ENCODE results near the gene RHOV.

Gene RHOV

GRCh38 chr15:40843885-40844695 lies 29.9 kb downstream of the RHOV start, which contains the start of gene SPINT1:
Gene SPINT1 (plus strand): TSS chr15:40844048. CDS start chr15:40844555, 507 bp downstream.
- peak; percentile 33 for DNase-seq

- DNase-seq, result no peak
Measured at GRCh38 chr15:40843261-40843884, 30.7 kb downstream of the RHOV start.

GRCh38 chr15:40841741-40842140 lies 32.3 kb downstream of the RHOV start:
- DNase-seq, result no peak

GRCh38 chr15:40838756-40839155 lies 35.3 kb downstream of the RHOV start:
- no peak for DNase-seq

- DNase-seq, result no peak
Measured at GRCh38 chr15:40836020-40836419, 38.0 kb downstream of the RHOV start.

GRCh38 chr15:40832903-40833302 lies 41.1 kb downstream of the RHOV start:
- DNase-seq, result no peak

- DNase-seq, result no peak
Measured at GRCh38 chr15:40831861-40832260, 42.2 kb downstream of the RHOV start.

GRCh38 chr15:40830884-40831283 lies 43.1 kb downstream of the RHOV start:
- no peak for DNase-seq

GRCh38 chr15:40829115-40829514 lies 44.9 kb downstream of the RHOV start:
- no peak for DNase-seq

- no peak for DNase-seq
Measured at GRCh38 chr15:40828447-40829036, 45.5 kb downstream of the RHOV start, which contains the start of gene PPP1R14D. Gene PPP1R14D (minus strand): TSS chr15:40828708. CDS start chr15:40828641, 67 bp downstream.

- no peak for DNase-seq
Measured at GRCh38 chr15:40826423-40827075, 47.5 kb downstream of the RHOV start.

GRCh38 chr15:40825661-40826422 lies 48.2 kb downstream of the RHOV start:
- DNase-seq, result no peak

- DNase-seq, result no peak
Measured at GRCh38 chr15:40823572-40824343, 50.3 kb downstream of the RHOV start.
